Coronary artery (tissue), 2 donors: ENCODE results near the gene CACNA1G.

ENCODE experiments used
- DNase-seq: peaks from one replicate; pipeline ENCODE4 v3.0.0-alpha.2; 2017; ENCODE audit warnings: low spot score
- H3K27ac ChIP-seq, 2 donors: fragments of 200-600 bp; sonication (generic); one replicate each; pipeline ENCODE4 v1.5.1; 2016 to 2019
- H3K4me3 ChIP-seq: fragments of 200-600 bp; sonication (generic); 2 replicates; pipeline ENCODE4 v1.5.1; 2016; ENCODE audit warnings: mild to moderate bottlenecking, moderate library complexity
- TF ChIP-seq, protein P1 (sequence below): fragments of 200-600 bp; sonication (generic); IDR thresholded peaks from one replicate; pipeline ENCODE4 v1.5.1; 2019; ENCODE audit warnings: antibody characterized with exemption

Gene CACNA1G

DNA sequence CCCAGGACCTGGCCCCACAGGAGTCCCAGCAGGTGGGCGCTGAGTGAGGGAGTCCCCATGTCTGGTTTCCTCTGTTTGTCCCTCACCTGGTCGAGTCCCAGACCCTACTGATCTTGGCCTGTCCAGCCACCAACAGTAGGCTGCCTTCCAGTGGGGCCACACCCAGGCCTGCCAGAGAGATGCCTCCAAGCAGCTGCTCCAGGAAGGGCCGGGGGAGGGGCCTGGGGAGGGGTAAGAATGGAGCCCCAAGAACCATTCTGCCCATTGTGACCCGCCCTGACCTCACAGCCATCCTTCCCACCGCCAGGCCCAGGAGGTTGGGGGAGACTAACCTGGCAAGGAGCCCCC lies 12.8 kb upstream of the CACNA1G start:
- TF ChIP-seq, protein P1, sequence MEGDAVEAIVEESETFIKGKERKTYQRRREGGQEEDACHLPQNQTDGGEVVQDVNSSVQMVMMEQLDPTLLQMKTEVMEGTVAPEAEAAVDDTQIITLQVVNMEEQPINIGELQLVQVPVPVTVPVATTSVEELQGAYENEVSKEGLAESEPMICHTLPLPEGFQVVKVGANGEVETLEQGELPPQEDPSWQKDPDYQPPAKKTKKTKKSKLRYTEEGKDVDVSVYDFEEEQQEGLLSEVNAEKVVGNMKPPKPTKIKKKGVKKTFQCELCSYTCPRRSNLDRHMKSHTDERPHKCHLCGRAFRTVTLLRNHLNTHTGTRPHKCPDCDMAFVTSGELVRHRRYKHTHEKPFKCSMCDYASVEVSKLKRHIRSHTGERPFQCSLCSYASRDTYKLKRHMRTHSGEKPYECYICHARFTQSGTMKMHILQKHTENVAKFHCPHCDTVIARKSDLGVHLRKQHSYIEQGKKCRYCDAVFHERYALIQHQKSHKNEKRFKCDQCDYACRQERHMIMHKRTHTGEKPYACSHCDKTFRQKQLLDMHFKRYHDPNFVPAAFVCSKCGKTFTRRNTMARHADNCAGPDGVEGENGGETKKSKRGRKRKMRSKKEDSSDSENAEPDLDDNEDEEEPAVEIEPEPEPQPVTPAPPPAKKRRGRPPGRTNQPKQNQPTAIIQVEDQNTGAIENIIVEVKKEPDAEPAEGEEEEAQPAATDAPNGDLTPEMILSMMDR, result no peak
- no peak for DNase-seq
- H3K27ac ChIP-seq, result peak overlapping the region; percentile 79 to 89
- peak overlapping the region; percentile 87 for H3K4me3 ChIP-seq

DNA sequence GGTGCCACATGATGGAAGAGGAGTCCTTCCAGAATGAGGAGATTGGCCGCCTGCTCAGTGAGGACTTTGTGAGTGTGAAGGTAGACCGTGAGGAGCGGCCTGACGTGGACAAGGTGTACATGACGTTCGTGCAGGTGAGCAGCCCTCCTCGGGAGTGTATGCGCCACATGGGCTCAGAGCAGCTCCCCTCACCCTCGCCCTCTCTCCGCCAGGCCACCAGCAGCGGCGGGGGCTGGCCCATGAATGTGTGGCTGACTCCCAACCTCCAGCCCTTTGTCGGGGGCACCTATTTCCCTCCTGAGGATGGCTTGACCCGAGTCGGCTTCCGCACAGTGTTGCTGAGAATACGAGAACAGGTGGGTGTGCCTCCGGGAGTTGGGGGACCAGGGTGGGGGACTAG lies 11.7 kb upstream of the CACNA1G start:
- no peak for DNase-seq
- H3K27ac ChIP-seq, result no peak overlapping the region
- TF ChIP-seq, protein P1, result no peak
- no peak overlapping the region for H3K4me3 ChIP-seq

DNA sequence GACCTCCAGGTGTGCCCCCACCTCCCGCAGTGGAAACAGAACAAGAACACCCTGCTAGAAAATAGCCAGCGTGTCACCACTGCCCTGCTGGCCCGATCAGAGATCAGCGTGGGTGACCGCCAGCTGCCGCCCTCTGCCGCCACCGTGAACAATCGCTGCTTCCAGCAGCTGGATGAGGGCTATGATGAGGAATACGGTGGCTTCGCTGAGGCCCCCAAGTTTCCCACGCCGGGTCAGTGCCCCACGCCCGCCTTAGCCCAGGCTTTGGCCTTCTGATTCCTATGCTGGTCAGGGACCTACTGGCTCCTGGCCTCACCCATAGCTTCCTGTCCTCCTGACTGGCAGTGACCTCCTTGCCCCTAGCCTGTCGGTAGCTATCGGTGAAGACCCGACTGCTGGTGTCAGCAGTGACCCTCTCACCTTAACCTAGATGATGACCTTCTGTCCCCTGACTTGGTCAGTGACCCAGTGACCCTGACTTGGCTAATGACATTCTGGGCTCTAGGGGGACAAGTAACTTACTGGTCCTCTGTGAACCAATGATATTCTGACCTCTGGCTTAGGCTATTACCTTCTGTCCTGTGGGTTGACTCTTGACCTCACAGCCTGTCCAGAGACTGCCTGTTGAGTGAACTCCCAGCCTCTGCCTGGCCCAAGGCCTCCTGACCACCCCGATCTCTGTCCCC lies 11.1 kb upstream of the CACNA1G start:
- Histone ChIP-seq H3K27ac (no peak overlapping the region), H3K4me3 (no peak overlapping the region)
- no peak for DNase-seq
- TF ChIP-seq, protein P1, result no peak

DNA sequence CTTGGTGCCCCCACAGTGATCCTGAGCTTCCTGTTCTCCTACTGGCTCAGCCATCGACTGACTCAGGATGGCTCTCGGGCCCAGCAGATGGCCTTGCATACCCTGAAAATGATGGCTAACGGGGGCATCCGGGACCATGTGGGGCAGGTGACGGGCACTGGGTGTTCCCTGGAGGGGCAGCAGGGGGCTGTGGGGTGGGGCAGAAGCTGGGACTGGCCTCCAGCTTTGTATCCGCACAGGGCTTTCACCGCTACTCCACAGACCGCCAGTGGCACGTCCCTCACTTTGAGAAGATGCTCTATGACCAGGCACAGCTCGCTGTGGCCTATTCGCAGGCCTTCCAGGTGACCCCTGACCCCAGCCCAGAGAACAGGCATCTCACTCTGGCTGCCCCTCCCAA lies 10.5 kb upstream of the CACNA1G start:
- no peak for DNase-seq
- no peak overlapping the region for H3K27ac ChIP-seq
- H3K4me3 ChIP-seq, result no peak overlapping the region
- TF ChIP-seq, protein P1, result no peak

DNA sequence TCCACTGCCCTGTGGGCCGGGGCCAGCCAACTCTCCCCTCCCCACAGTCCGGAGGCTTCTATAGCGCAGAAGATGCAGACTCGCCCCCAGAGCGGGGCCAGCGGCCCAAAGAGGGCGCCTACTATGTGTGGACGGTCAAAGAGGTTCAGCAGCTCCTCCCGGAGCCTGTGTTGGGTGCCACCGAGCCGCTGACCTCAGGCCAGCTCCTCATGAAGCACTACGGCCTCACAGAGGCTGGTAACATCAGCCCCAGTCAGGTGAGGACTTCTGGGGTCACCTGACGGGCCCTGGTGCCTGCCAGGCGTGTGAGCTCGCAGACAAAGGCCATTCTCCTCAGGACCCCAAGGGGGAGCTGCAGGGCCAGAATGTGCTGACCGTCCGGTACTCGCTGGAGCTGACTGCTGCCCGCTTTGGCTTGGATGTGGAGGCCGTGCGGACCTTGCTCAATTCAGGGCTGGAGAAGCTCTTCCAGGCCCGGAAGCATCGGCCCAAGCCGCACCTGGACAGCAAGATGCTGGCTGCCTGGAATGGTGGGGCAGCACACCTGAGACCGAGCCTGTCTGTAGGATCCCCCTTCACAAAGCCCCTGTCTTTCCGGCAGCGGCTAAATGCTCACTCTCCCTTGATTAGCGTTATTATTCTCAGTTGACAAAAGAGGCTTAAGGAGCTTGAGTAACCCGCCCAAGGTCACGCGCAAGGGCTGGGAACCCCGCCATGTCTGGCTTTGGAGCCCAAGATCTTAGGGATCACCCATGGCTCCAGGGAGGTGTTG lies 9.7 kb upstream of the CACNA1G start:
- TF ChIP-seq, protein P1, result peak; percentile 76
- no peak for DNase-seq
- Histone ChIP-seq H3K4me3 (no peak overlapping the region), H3K27ac (no peak overlapping the region)

DNA sequence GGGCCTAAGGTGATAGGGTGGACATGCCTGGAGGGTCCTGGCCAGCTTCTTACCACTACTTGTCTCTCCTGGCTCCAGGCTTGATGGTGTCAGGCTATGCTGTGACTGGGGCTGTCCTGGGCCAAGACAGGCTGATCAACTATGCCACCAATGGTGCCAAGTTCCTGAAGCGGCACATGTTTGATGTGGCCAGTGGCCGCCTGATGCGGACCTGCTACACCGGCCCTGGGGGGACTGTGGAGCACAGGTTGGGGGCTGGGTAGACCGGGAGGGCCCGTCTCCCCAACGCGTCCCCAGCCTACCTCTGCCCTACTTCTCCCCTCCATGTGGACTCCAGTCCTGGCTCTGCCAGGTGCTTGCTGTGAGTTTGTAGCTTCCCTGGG lies 9.1 kb upstream of the CACNA1G start:
- Histone ChIP-seq H3K27ac (no peak overlapping the region), H3K4me3 (no peak overlapping the region)
- TF ChIP-seq, protein P1, result no peak
- DNase-seq, result no peak

DNA sequence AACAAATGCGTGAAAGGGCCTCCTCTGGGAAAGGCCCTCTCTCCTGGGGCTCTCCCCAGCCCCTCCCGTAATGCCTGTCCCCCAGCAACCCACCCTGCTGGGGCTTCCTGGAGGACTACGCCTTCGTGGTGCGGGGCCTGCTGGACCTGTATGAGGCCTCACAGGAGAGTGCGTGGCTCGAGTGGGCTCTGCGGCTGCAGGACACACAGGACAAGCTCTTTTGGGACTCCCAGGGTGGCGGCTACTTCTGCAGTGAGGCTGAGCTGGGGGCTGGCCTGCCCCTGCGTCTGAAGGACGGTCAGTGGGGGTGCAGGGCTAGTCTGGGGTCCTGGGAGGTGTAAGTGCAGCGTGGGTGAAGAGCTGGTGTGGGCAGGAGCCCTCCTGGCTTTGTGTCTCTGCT lies 8.6 kb upstream of the CACNA1G start:
- no peak for DNase-seq
- H3K4me3 ChIP-seq, result no peak overlapping the region
- TF ChIP-seq, protein P1, result no peak

More for the DNA sequence above, 8.6 kb upstream of the CACNA1G start:
- H3K27ac ChIP-seq, result no peak overlapping the region
